Activated CD4-positive, CD25-positive, alpha-beta regulatory T cell treated with anti-CD3 and anti-CD28 coated beads, Interleukin-2, amount 50 U/mL, for 16 hours (primary cell): ENCODE data around the gene WDR88.
"Not testable (repeated sequence)": the region's sequence is repeated elsewhere in the genome, so short reads cannot be mapped to it uniquely, and the experiment has no call there.

Experiments
- DNase-seq: peaks from one replicate; pipeline ENCODE4 v3.0.0-alpha.2; 2020; ENCODE audit warnings: low read depth, low spot score

WDR88 gene

GRCh38 chr19:33171222-33171795, 39.4 kb downstream of the WDR88 start:
- DNase-seq: no peak

GRCh38 chr19:33171916-33172359, 40.0 kb downstream of the WDR88 start:
- no peak for DNase-seq

- no peak for DNase-seq
Measured at GRCh38 chr19:33174186-33174585, 42.3 kb downstream of the WDR88 start.

- no peak for DNase-seq
Measured at GRCh38 chr19:33175156-33175782, 43.4 kb downstream of the WDR88 start.

- DNase-seq: no peak
Measured at GRCh38 chr19:33175886-33176669, 44.2 kb downstream of the WDR88 start.

- peak; percentile 95 for DNase-seq
Measured at GRCh38 chr19:33176670-33177416, 44.9 kb downstream of the WDR88 start.

GRCh38 chr19:33177417-33177979, 45.6 kb downstream of the WDR88 start:
- no peak for DNase-seq

- no peak for DNase-seq
Measured at GRCh38 chr19:33186431-33187182, 54.7 kb downstream of the WDR88 start.

- DNase-seq: no peak
Measured at GRCh38 chr19:33187183-33187540, 55.2 kb downstream of the WDR88 start.

- no peak for DNase-seq
Measured at GRCh38 chr19:33189453-33189852, 57.5 kb downstream of the WDR88 start.

- not testable (repeated sequence) for DNase-seq
Measured at GRCh38 chr19:33191092-33191491, 59.2 kb downstream of the WDR88 start.

GRCh38 chr19:33191501-33191900, 59.6 kb downstream of the WDR88 start:
- no peak for DNase-seq

- DNase-seq: no peak
Measured at GRCh38 chr19:33192010-33192409, 60.1 kb downstream of the WDR88 start.

GRCh38 chr19:33193269-33193864, 61.5 kb downstream of the WDR88 start:
- DNase-seq: no peak

GRCh38 chr19:33193865-33194362, 62.0 kb downstream of the WDR88 start, which contains the start of gene LRP3:
LRP3 (plus strand) TSS chr19:33194330; CDS start chr19:33194786, 456 bp downstream.
- no peak for DNase-seq

GRCh38 chr19:33194532-33194885, 62.6 kb downstream of the WDR88 start:
- no peak for DNase-seq

- no peak for DNase-seq
Measured at GRCh38 chr19:33194886-33195644, 63.2 kb downstream of the WDR88 start.

GRCh38 chr19:33195645-33196347, 63.9 kb downstream of the WDR88 start:
- no peak for DNase-seq
